ENCODE data around the gene EGLN1. TPM values are rescaled to one million over a fixed set of nuclear protein-coding genes. Genes with fewer than 3 reads are reported as not detected.

The EGLN1 gene
- total RNA-seq, 1 experiment from 2014 or later: 27.1 TPM

GRCh38 chr1:231411036-231411531, 11.0 kb downstream of the EGLN1 start (continued):
- TF ChIP-seq CEBPB (IDR thresholded peaks at IDR 0.05; ENCODE audit: low read depth): no peak
- no peak for TF ChIP-seq SRF (IDR thresholded peaks at IDR 0.05; ENCODE audit: low read depth)
- TF ChIP-seq TCF7L2 (IDR thresholded peaks at IDR 0.05; ENCODE audit: borderline replicate concordance, extremely low read depth, insufficient read depth, insufficient read length): no peak
- TF ChIP-seq POLR2A (IDR thresholded peaks at IDR 0.05; ENCODE audit: borderline replicate concordance, extremely low read depth, insufficient read depth, insufficient read length): no peak

GRCh38 chr1:231410036-231410612, 12.0 kb downstream of the EGLN1 start:
- peaks cover 99% of the 10 kb centered on the region for H3K79me2 ChIP-seq (ENCODE audit: insufficient read depth, low read length)
- no peak overlapping the region for H3K4me2 ChIP-seq (ENCODE audit: low read length)

More at GRCh38 chr1:231410036-231410612, 12.0 kb downstream of the EGLN1 start:
- H3K27ac ChIP-seq (ENCODE audit: low read depth, low read length): no peak overlapping the region
- no peaks in the 10 kb centered on the region for H3K9me3 ChIP-seq (ENCODE audit: control insufficient read depth in 1 of 2, insufficient read depth in 1 of 2, low read depth in 1 of 2, low read length in 2 of 2)
- ATAC-seq: no peak
- ChIA-PET POLR2A (no interaction called here), CTCF (no interaction called here), RAD21 (ENCODE audit: low non-redundant PET in 1 of 2, low total read pairs in 2 of 2, uncharacterized antibody in 2 of 2, unreplicated experiment in 2 of 2) (no interaction called here)
- no peaks in the 10 kb centered on the region for H3K9me2 ChIP-seq (ENCODE audit: insufficient read depth)
- no peak overlapping the region for H3K4me3 ChIP-seq (replicated peaks in 1 of 2; ENCODE audit: low read depth in 1 of 2, low read length in 2 of 2)
- peaks cover 20 to 48% of the 10 kb centered on the region in 2 experiments for H3K4me1 ChIP-seq (ENCODE audit: control insufficient read depth in 1 of 2, insufficient read depth in 2 of 2, low read length in 2 of 2)
- no peak overlapping the region for H3K9ac ChIP-seq (ENCODE audit: low read length)
- peaks cover 7 to 12% of the 10 kb centered on the region in 2 experiments for H3K36me3 ChIP-seq (ENCODE audit: control insufficient read depth in 1 of 2, insufficient read depth in 2 of 2, low read length in 2 of 2)
- TF ChIP-seq TCF7L2 (IDR thresholded peaks at IDR 0.05; ENCODE audit: borderline replicate concordance, extremely low read depth, insufficient read depth, insufficient read length) (no peak), ELF1 (IDR thresholded peaks at IDR 0.05; ENCODE audit: borderline replicate concordance, low read depth) (no peak), ZBTB33 (IDR thresholded peaks at IDR 0.05; ENCODE audit: extremely low read depth, insufficient replicate concordance, low read length) (no peak), JUND (IDR thresholded peaks at IDR 0.05) (no peak), FOSL1 (IDR thresholded peaks at IDR 0.05; ENCODE audit: low read depth) (no peak), ZNF274 (IDR thresholded peaks at IDR 0.05; ENCODE audit: low read depth, low read length) (no peak), SRF (IDR thresholded peaks at IDR 0.05; ENCODE audit: low read depth) (no peak), SP1 (IDR thresholded peaks at IDR 0.05; ENCODE audit: low read depth) (no peak), EZH2 (IDR thresholded peaks at IDR 0.05) (no peak), YY1 (IDR thresholded peaks at IDR 0.05; ENCODE audit: extremely low read depth, insufficient replicate concordance, low read depth, low read length) (no peak), POLR2AphosphoS5 (IDR thresholded peaks at IDR 0.05; ENCODE audit: low read depth, low read length) (no peak), EZH2phosphoT487 (IDR thresholded peaks at IDR 0.05; ENCODE audit: borderline replicate concordance) (no peak), MAX (IDR thresholded peaks at IDR 0.05) (no peak), POLR2A (IDR thresholded peaks at IDR 0.05; ENCODE audit: borderline replicate concordance, extremely low read depth, insufficient read depth, insufficient read length) (no peak), EGR1 (IDR thresholded peaks at IDR 0.05; ENCODE audit: low read depth) (no peak)
- H3K27me3 ChIP-seq (ENCODE audit: insufficient read depth, low read length): no peaks in the 10 kb centered on the region
- no peak for DNase-seq (ENCODE audit: low read depth, low spot score)
- H4K20me1 ChIP-seq (ENCODE audit: insufficient read depth): 0 out of 2 replicates have a peak, but pooled peaks cover 3% of the 10 kb centered on the region
- intact Hi-C loops (cut with micrococcal nuclease): no loop called here
- H2AFZ ChIP-seq (ENCODE audit: low read depth, low read length, poor library complexity, severe bottlenecking): no peak overlapping the region
- BruUV-seq (replicated peaks): no TSS peak

Measured in HCT116 (cell line).